Coronary artery (tissue), 2 donors: ENCODE data around the gene USP2.

ENCODE experiments used
- DNase-seq: peaks from one replicate; pipeline ENCODE4 v3.0.0-alpha.2; 2017; ENCODE audit warnings: low spot score
- H3K27ac ChIP-seq, 2 donors: fragments of 200-600 bp; sonication (generic); one replicate each; pipeline ENCODE4 v1.5.1; 2016 to 2019
- H3K4me3 ChIP-seq: fragments of 200-600 bp; sonication (generic); 2 replicates; pipeline ENCODE4 v1.5.1; 2016; ENCODE audit warnings: mild to moderate bottlenecking, moderate library complexity
- CTCF ChIP-seq: fragments of 200-600 bp; sonication (generic); IDR thresholded peaks from one replicate; pipeline ENCODE4 v1.5.1; 2019; ENCODE audit warnings: antibody characterized with exemption

USP2 gene

GRCh38 chr11:119320776-119321524 is 60.5 kb downstream of the USP2 start:
- TF ChIP-seq CTCF = no peak
- H3K27ac ChIP-seq = peak overlapping the region; percentile 95 to 99
- H3K4me3 ChIP-seq = peak overlapping the region; percentile 75
- DNase-seq = peak; percentile 85

GRCh38 chr11:119320240-119320775 is 61.2 kb downstream of the USP2 start:
- Histone ChIP-seq H3K27ac (peak overlapping the region; percentile 95 to 99), H3K4me3 (peak overlapping the region; percentile 75)
- no peak for TF ChIP-seq CTCF
- DNase-seq = no peak

- no peak for DNase-seq
- Histone ChIP-seq H3K4me3 (peak overlapping the region; percentile 95), H3K27ac (peak overlapping the region; percentile 95 to 99)
- TF ChIP-seq CTCF = no peak
Observed at GRCh38 chr11:119319700-119320239, 61.7 kb downstream of the USP2 start.

- Histone ChIP-seq H3K4me3 (peak overlapping the region; percentile 95), H3K27ac (peak overlapping the region; percentile 95 to 99)
- DNase-seq = no peak
- TF ChIP-seq CTCF = no peak
Observed at GRCh38 chr11:119319136-119319699, 62.3 kb downstream of the USP2 start.

GRCh38 chr11:119318240-119319135 is 63.0 kb downstream of the USP2 start:
- DNase-seq = peak; percentile 80
- no peak for TF ChIP-seq CTCF
- Histone ChIP-seq H3K27ac (peak overlapping the region; percentile 95 to 99), H3K4me3 (peak overlapping the region; percentile 95)

- peak overlapping the region; percentile 95 for H3K4me3 ChIP-seq
- H3K27ac ChIP-seq = peak overlapping the region; percentile 95 to 99
- TF ChIP-seq CTCF = no peak
- no peak for DNase-seq
Observed at GRCh38 chr11:119317592-119318239, 63.8 kb downstream of the USP2 start.
